HG03175 (cell line): ENCODE measurements around the gene ANO7.

ENCODE experiments used
- ATAC-seq: cut with Tn5 transposase; IDR thresholded peaks from one replicate; pipeline ENCODE4 v1.9.1; 2021; ENCODE audit warnings: mild to moderate bottlenecking, moderate library complexity; ENCODE audit not compliant: unreplicated experiment

ANO7 gene, protein sequence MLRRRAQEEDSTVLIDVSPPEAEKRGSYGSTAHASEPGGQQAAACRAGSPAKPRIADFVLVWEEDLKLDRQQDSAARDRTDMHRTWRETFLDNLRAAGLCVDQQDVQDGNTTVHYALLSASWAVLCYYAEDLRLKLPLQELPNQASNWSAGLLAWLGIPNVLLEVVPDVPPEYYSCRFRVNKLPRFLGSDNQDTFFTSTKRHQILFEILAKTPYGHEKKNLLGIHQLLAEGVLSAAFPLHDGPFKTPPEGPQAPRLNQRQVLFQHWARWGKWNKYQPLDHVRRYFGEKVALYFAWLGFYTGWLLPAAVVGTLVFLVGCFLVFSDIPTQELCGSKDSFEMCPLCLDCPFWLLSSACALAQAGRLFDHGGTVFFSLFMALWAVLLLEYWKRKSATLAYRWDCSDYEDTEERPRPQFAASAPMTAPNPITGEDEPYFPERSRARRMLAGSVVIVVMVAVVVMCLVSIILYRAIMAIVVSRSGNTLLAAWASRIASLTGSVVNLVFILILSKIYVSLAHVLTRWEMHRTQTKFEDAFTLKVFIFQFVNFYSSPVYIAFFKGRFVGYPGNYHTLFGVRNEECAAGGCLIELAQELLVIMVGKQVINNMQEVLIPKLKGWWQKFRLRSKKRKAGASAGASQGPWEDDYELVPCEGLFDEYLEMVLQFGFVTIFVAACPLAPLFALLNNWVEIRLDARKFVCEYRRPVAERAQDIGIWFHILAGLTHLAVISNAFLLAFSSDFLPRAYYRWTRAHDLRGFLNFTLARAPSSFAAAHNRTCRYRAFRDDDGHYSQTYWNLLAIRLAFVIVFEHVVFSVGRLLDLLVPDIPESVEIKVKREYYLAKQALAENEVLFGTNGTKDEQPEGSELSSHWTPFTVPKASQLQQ

DNA sequence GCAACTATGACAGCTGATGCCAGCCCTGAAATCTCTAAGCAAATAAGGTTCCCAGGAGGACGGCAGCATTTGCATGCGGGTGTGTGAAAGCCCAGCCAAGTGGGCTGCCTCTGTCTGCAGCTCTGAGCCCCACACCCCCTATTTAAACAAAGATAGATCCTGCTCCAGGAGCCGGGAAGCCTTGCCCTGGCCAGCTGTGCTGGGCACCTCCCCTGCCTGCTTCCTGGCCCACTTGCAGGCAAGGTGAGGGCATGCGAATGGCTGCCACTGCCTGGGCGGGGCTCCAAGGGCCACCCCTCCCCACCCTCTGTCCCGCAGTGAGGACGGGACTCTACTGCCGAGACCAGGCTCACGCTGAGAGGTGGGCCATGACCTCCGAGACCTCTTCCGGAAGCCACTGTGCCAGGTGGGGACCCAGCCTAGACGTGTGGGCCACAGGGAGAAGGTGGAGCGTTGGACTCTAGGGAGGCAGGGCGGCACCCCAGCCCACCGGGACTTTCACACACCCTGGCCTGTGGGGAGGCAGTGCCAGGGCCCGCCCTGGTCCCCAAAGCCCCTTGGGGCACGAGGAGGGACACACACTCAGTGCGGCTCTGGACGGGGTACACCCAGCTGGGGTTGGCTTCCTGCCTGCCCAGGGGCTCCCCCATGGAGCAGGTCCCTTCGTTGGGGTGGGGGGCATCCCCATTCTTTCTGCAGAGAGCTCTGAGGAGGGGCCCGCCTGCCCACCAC lies at the start of gene ANO7:
Gene ANO7, plus strand, starts transcription at position 317 of the 732 bp plus-strand sequence. CDS start 1,387 bp downstream, outside the sequence.
- ATAC-seq: no peak

DNA sequence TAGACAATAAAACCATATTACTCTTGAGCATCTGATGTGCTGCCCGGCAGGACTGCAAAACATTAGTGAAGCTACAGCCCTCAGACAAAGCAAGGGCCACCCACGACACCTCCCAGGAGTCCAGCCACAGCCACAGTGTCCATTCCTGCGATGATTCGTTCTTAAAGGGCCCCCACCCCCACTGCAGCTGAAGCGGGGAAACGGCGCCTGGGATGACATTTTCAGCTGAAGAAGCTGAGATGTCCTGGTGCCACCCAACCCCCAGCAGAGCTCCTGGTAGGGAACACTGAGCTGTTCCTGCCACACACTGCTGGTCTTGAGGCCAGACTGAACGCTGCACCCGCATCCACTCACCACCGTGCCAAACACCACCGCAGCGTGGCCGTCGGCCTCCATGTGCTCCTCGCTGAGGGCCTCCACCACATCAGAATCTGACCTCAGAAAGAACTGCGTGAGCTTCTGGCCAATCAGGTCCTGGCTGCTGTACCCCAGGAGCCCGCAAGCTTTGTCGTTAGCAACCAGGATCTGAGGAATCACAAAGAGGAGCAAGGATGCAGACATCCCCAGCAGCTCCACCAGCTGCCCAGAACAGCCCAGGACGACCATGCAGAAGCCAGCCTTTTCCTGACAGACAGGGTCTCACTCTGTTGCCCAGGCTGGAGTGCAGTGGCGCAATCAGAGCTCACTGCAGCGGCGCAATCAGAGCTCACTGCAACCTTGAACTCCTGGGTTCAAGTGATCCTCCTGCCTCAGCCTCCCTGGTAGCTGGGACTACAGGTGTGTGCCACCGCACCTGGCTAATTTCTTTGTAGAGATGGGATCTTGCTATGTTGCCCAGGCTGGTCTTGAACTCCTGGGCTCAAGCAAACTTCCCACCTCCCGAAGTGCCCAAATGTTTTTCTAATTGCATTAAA lies 48.7 kb upstream of the ANO7 start:
- no peak for ATAC-seq

DNA sequence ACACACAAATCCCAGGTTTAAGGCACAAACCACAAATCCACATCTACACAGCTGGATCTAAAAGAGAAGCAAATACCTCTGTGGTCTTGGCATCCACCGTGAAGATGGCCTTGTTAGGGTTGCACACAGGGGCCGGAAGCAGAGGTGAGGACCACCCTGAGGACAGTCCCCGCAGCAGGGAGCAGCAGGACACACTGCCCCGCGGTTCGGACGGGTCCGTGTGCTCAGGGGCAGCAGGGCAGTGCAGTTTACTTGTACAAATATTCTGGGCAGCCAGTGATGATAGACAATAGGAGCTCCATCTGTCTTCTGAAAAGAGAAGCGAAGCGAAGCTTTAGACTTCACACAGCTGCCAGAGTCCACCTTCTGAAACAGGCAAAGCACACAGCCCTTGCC lies 48.0 kb upstream of the ANO7 start:
- no peak for ATAC-seq

DNA sequence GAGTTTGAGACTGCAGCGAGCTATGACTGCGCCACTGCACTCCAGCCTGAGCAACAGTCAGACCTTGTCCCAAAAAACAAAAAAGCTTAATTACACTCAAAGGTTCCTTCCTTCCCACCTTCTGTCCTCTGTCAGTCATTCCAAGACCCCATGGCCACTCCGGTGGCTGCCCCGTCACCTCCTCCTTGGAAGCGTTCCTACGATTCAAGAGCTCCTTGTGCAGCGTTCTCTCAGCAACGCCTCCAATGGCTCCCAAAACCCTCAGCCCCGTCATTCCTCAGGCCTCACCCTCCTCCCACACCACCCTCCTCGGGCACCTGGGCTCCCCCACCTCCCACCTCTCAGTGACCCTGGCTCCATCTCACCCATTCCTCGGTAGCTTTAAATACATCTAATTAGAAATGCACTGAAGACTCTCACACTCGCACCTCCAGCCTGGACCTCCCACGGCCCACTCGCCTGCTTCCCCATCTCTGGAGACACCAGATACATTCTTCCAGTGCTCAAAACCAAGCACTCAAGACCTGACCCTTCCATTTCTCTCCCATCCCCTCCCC lies 47.2 kb upstream of the ANO7 start:
- ATAC-seq: no peak

DNA sequence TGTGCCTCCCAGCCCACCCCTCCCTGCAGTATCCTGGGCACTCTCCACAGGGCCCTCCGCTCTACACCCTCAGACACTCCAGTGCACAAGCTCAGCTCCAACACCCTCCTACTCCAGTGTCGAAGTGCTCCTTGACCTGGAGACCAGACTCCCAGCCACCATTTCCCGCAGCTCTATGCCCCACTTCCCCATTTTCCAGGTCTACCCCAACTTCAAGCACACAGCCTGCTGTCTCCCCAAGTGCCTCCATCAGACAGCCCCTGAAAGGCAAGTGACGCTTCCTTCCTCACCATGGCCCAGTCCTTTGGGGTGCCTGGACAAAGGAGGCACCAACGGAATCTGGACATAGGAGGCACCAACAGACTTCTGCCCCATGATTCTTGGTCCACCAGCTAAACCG lies 46.4 kb upstream of the ANO7 start:
- no peak for ATAC-seq

DNA sequence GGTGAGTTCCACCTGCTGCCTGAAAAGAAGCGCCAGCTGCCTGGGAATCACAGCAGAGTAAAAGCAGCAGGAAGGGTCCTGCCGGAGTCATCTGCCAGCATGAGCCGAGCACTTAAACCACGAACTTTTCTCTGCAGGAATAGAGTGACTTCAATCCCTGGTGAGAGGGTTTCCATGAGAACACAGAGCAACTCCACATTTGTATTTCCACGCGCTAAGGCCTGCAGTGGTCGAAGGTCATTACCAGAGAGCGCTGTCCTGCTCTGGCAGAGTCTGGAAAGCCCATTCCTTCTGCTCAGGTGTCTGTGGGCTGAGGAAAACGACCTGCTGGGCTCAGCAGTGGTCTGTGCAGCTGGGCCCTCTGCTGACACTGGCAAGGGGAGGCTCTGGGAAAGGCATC lies 45.9 kb upstream of the ANO7 start:
- no peak for ATAC-seq

DNA sequence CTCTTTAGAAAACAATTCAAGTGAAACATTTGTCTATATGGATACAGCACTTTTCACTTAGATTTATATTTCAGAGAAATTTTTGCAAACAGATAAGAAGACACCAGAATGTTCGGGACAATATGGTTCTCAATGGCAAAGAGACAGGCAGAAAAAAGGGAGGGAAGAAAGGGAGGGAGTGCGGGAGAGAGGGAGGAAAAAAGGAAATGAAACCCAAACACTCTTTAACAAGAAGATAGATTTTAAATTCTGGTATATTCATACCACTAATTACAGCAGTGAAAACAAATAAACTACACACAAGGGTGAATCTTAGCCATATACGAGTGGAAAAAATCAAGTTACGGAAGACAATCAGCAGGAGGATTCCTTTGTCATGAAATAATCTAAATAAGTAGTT lies 42.2 kb upstream of the ANO7 start:
- ATAC-seq: no peak

DNA sequence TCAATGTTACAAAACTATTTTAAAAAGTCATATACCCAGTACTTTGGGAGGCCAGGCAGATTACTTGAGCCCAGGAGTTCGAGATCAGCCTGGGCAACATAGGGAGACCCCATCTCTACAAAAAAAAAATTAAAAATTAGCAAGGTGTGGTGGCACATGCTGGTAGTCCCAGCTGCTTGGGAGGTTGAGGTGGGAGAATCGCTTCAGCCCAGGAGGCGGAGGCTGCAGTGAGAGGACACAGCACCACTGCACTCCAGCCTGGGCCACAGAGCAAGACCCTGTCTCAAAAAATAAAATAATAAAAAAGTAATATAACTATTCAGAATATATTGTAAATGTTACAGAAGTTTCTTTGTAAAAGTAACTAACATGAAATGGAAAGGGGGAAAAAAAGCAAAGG lies 41.1 kb upstream of the ANO7 start:
- no peak for ATAC-seq

DNA sequence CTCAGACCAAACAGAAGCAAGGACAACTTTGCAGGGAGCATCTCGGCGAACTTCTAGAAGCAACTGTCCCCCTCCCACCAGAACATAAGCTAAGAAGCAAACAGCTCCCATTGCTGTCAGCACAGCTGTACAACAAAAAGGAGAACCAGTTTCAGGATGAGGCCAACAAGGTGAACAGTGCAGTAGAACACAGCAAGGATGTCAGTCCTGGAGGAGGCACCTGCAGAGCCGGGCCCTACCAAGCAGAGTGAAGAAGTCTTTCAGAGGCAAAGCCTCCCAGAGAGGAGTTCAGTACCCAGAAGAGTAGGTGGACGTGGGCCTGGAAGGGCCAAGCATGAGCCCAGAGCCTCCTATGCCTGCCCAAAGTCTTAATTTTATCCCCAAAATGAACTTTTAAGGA lies 40.2 kb upstream of the ANO7 start:
- ATAC-seq: no peak

DNA sequence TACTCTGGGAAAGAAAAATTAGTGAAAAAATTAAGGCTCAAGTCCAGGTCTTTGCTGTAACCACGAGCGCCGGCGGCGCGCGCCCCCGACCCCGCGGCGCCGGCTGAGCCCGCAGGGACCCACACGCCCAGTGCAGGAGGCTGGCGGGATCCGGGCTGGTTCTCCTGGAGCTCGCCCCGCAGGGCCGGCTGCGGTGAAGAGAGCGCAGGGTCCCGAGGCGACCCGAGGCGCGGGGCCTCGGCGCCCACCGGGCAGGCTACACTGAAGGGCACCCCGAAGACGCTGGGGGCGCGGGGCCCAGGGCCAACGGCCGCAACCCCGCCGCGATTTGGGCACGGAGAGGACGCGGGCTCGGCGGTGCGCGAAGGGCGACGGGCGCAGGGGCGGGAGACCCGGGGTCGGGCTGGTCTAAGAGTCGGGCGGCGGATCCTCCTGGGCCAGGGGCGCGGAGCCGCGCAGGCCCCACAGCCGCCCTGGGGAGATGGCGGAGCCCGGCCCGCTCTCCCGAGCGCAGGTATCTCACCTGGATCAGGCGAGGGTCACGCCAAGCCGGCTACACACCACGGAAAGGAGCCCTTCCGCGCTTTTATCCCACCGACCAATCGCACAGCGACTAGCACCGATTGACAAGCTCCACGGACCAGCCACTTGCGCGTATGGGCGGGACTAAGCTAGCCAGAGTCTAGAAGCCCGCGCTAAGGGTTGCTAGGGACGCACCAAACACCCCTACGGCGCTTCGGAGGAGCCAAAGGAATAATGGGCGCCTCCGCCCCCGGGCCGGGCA lies 39.4 kb upstream of the ANO7 start, which contains the start of gene PASK:
Gene PASK, minus strand, starts transcription at position 582 of the 784 bp plus-strand sequence. CDS start 6,440 bp downstream, outside the sequence.
- peak; percentile 76 for ATAC-seq

DNA sequence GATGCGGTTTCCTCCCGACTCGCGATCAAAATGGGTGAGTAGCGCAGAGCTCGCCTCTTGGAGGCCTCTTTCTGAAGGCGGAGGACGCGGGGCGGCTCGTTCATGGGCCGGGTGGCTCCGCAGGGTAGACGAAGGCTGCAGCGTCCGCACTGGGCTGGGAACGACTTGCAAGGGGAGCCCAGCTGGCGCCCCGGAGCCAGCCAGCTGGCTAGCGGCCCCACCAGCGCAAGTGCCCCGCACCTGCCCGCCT lies 38.9 kb upstream of the ANO7 start:
- peak; percentile 16 for ATAC-seq

DNA sequence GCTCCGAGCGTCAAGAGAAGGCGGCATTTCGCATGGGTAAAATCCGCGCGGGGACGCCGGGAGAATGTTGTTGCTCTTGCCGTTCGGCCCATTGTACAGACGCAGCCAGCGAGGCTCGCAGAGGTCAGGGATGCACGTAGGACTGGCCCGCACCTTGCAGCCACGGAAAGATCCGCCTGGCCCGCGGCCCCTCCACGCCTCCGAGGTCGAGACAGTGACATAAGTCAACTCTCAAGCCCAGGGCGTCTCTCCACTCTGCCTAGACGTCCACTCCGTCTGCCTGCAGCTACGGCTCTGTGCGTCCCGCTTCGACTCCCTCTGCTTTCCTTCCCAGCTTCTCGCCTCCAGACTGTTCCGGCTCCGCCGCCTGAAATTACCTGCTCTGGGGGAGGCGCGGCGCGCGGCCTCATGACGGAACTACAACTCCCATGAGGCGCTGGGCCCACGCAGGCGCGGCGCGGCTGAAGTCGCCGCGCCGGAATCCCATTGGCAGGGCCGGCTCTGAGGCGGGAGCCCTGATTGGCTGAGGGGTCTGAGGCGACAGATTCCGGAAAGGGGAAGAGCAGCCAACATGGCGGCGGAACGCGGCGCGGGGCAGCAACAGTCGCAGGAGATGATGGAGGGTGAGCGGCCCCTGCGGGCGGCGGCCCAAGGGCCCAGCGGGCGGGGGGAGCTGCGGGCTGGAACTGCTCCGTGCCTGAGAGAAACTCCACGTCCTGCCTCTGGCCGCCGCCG lies 38.4 kb upstream of the ANO7 start, which contains the start of gene PPP1R7:
Gene PPP1R7, plus strand, starts transcription at position 543 of the 735 bp plus-strand sequence. Its CDS starts 29 bp downstream, at position 572.
- peak; percentile 66 for ATAC-seq

DNA sequence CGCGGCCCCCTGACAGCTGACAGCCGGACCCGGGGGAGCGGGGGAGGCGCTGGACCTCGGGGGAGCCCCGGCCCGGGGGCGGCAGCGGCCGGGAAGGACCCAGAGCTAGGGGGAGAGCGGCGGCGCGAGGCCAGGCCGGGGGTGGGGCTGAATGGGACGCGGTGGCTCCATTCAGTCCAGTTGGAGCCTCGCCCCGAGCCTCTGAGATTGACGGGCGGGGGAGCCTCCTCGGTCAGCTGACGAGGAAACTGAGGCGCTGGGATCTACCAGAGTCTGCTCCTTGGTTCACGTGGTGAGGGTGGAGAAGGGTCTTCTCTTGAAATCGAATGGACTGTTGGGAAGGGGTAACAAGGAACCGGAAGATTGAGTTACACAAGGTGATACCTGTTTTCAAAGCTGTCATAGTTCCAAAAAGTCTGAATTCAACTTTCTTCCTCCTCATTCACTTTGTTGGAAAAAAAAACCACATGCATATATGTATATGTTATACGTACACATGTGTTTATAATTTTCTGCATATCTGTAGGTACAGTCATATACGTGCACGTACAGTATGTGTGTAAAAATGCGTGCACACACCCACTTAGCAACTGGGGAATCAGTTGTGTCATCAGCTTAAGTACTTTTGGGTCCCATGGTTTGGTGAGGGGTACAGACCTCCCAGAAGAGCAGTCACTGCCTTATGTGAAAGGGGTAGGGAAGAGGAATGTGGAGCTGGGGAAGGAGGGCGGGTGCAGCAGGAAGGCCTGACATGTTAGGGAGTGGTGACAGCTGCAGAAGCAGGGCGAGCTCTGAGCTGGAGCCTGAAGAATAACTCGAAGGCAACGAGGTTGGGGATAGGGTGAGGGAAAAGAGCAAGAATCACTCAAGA lies 37.6 kb upstream of the ANO7 start:
- no peak for ATAC-seq

DNA sequence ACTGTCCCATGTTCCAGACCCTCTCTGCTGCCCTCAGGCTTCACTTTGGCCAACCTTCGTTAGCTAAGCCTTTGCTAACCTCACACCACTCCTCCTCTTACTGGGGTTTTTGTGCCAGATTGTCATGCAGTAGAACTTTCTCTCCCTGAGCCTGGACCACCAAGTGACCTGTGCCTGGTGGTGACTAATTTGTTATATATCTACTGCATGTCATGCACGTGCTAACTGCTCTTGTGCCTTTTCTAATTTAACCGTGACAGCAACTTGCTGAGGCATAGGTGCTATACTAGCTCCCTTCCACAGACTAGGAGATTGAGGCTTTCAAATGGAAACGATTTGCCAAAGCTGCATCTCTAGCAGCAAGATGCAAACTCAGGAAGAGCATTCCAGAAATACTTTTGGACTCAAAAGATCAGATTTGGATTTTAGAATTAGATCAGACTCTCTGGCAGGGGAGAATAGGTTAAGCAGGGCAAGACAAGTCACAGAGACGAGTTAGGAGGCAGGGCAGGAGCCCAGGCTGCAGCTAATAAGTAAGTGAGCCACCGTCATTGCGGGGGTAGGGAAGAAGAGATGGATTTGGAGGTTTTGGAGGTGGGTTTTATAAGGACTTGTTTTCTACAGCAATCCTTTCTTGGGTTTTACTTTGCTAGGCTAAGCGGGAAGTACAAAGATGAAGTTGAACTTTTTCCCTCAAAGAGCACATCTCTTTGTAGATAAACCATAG lies 36.4 kb upstream of the ANO7 start:
- no peak for ATAC-seq

DNA sequence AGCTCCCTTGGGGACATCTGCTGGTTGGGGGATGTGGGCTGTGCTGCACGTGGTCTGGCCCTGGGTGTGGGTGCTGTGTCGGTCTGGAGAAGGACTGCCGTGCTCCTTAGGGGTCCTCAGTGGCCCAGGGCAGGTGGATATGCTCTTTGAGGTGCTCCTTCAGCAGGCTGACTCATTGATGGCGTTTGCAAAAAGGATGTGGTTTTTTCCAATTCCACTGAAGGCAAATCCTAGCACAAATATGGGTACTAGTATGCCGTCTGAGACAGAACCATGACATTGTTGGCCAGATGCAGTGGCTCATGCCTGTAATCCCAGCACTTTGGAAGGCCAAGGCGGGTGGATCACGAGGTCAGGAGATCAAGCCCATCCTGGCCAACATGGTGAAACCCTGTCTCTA lies 34.9 kb upstream of the ANO7 start:
- no peak for ATAC-seq

DNA sequence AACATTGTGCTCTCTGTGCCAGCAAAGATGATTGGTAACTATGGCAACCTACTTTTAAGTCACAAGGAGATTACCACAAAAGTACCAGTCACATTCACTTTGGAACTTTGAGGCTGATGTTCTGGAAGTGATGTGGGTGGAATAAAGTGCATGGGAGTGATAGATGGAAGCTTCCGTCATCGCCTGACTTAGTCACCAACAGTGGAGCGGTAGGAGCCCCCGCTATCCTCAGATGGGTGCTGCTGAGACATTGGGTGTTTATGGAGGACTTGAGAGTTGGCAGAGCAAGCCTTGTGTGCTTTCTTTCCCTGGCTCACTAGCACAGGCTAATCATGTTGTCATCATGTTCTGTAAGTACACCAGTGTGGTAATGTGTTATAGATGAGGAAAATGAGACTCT lies 33.6 kb upstream of the ANO7 start:
- no peak for ATAC-seq

DNA sequence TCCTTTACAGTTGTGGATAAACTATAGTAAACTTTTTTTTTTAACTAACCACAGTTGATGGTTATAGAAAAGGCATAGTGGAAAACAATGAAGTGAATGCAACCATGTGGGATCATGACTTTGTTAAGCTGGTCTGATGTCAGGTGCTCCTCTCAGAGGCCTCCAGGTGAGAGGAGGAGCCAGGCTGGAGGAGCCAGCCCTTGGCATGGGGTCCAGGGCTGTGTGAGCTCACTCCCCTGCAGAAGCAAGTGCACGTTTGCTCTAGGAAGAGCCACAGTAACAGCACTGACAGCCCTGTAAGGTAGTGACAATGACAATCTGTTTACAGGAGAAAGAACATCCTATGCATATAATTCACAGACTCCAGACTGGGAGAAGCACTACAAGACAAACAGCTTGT lies 32.5 kb upstream of the ANO7 start:
- ATAC-seq: no peak
